KMS-11 (cell line): Measurements from ENCODE around the gene CDH4.

Experiments
- H2AFZ ChIP-seq: fragments of 200-600 bp; sonication (generic); 2 replicates; pipeline ENCODE4 v1.6.1; 2016; ENCODE audit warnings: antibody characterized with exemption, mixed run types, low read depth
- H3K27ac ChIP-seq: fragments of 200-600 bp; sonication (generic); 2 replicates; pipeline ENCODE4 v1.6.1; 2016; ENCODE audit warnings: mild to moderate bottlenecking, mixed run types
- H3K27me3 ChIP-seq: fragments of 200-600 bp; sonication (generic); 2 replicates; pipeline ENCODE4 v1.6.1; 2017; ENCODE audit warnings: mild to moderate bottlenecking, low read depth, mixed run types, moderate library complexity; ENCODE audit not compliant: insufficient read depth
- H3K36me3 ChIP-seq: fragments of 200-600 bp; sonication (generic); 2 replicates; pipeline ENCODE4 v1.6.1; 2017; ENCODE audit warnings: mild to moderate bottlenecking, mixed run types; ENCODE audit not compliant: insufficient read depth
- H3K4me1 ChIP-seq: fragments of 200-600 bp; sonication (generic); 2 replicates; pipeline ENCODE4 v1.6.1; 2016; ENCODE audit warnings: mild to moderate bottlenecking, low read depth, mixed run types; ENCODE audit not compliant: poor library complexity, severe bottlenecking
- H3K4me2 ChIP-seq: fragments of 200-600 bp; sonication (generic); 2 replicates; pipeline ENCODE4 v1.7.0; 2016; ENCODE audit warnings: mild to moderate bottlenecking, mixed run types
- H3K4me3 ChIP-seq: fragments of 200-600 bp; sonication (generic); IDR thresholded peaks from 2 replicates; pipeline ENCODE4 v1.6.1; 2017; ENCODE audit warnings: low read depth, low read length, mixed read lengths; ENCODE audit not compliant: insufficient read depth
- H3K79me2 ChIP-seq: fragments of 200-600 bp; sonication (generic); 2 replicates; pipeline ENCODE4 v1.6.1; 2016; ENCODE audit warnings: low read depth, mixed run types; ENCODE audit not compliant: insufficient read depth
- H3K9ac ChIP-seq: fragments of 200-600 bp; sonication (generic); 2 replicates; pipeline ENCODE4 v1.6.1; 2016; ENCODE audit warnings: mild to moderate bottlenecking, mixed run types
- H4K20me1 ChIP-seq: fragments of 200-600 bp; sonication (generic); 2 replicates; pipeline ENCODE4 v1.6.1; 2016; ENCODE audit warnings: mild to moderate bottlenecking, mixed run types; ENCODE audit not compliant: insufficient read depth
- CTCF ChIP-seq: fragments of 200-600 bp; sonication (generic); conservative IDR thresholded peaks from 2 replicates; pipeline ENCODE4 v1.6.1; 2017; ENCODE audit warnings: low read depth, mild to moderate bottlenecking, antibody characterized with exemption, low read length, moderate library complexity, mixed read lengths

The CDH4 gene

GRCh38 chr20:61449916-61450315, 197.9 kb downstream of the CDH4 start:
- TF ChIP-seq CTCF = no peak
- Histone ChIP-seq H3K9ac (no peak overlapping the region), H3K27me3 (peaks cover 9% of the 10 kb centered on the region; the same call in 1 of the 2 replicates), H2AFZ (no peak overlapping the region), H3K4me2 (no peak overlapping the region), H3K36me3 (no peaks in the 10 kb centered on the region; the same call in 1 of the 2 replicates), H4K20me1 (no peaks in the 10 kb centered on the region), H3K4me3 (no peak overlapping the region), H3K79me2 (no peaks in the 10 kb centered on the region), H3K4me1 (no peaks in the 10 kb centered on the region), H3K27ac (no peak overlapping the region)

GRCh38 chr20:61450549-61450948, 198.5 kb downstream of the CDH4 start:
- H2AFZ ChIP-seq = no peak overlapping the region
- no peak overlapping the region for H3K27ac ChIP-seq
- H3K9ac ChIP-seq = no peak overlapping the region
- no peaks in the 10 kb centered on the region for H3K4me1 ChIP-seq
- no peaks in the 10 kb centered on the region for H4K20me1 ChIP-seq
- peaks cover 9% of the 10 kb centered on the region; the same call in 1 of the 2 replicates for H3K27me3 ChIP-seq
- no peak for TF ChIP-seq CTCF
- H3K4me2 ChIP-seq = no peak overlapping the region
- H3K79me2 ChIP-seq = no peaks in the 10 kb centered on the region
- no peak overlapping the region for H3K4me3 ChIP-seq
- no peaks in the 10 kb centered on the region; the same call in 1 of the 2 replicates for H3K36me3 ChIP-seq

- Histone ChIP-seq H3K36me3 (no peaks in the 10 kb centered on the region; the same call in 1 of the 2 replicates), H4K20me1 (no peaks in the 10 kb centered on the region), H3K79me2 (no peaks in the 10 kb centered on the region), H2AFZ (no peak overlapping the region), H3K9ac (no peak overlapping the region), H3K4me3 (no peak overlapping the region), H3K27ac (no peak overlapping the region), H3K4me2 (no peak overlapping the region), H3K27me3 (peaks cover 9% of the 10 kb centered on the region; the same call in 1 of the 2 replicates), H3K4me1 (no peaks in the 10 kb centered on the region)
- no peak for TF ChIP-seq CTCF
Observed at GRCh38 chr20:61451009-61451408, 198.9 kb downstream of the CDH4 start.

GRCh38 chr20:61451953-61452352, 199.9 kb downstream of the CDH4 start:
- no peaks in the 10 kb centered on the region for H3K79me2 ChIP-seq
- H3K4me3 ChIP-seq = no peak overlapping the region
- no peaks in the 10 kb centered on the region; the same call in 1 of the 2 replicates for H3K36me3 ChIP-seq
- H4K20me1 ChIP-seq = no peaks in the 10 kb centered on the region
- H2AFZ ChIP-seq = no peak overlapping the region
- no peak overlapping the region for H3K27ac ChIP-seq
- H3K4me2 ChIP-seq = no peak overlapping the region
- H3K9ac ChIP-seq = no peak overlapping the region
- peaks cover 9% of the 10 kb centered on the region; the same call in 1 of the 2 replicates for H3K27me3 ChIP-seq
- H3K4me1 ChIP-seq = no peaks in the 10 kb centered on the region
- TF ChIP-seq CTCF = no peak
